ENCODE measurements around the gene GPR132.

- TF ChIP-seq CTCF (IDR thresholded peaks at IDR 0.05), result no peak
- no peak for TF ChIP-seq EZH2 (IDR thresholded peaks at IDR 0.05; ENCODE audit: borderline replicate concordance, insufficient read depth, low read depth, low read length, poor library complexity, severe bottlenecking)
Measured at GRCh38 chr14:105091517-105092170, 26.4 kb upstream of the GPR132 start.
